SK-N-SH treated with all-trans-retinoic acid at 6 μM for 48 hours (cell line): Measurements from ENCODE around the gene SRRD.

ENCODE experiments used
- ATAC-seq: fragments of 200-7000 bp; cut with Tn5 transposase; 3 replicates; pipeline ENCODE4 v1.9.1; 2020; ENCODE audit warnings: mild to moderate bottlenecking, moderate library complexity
- ARNTL ChIP-seq: fragments of 450-650 bp; formaldehyde crosslinking; IDR thresholded peaks from 2 replicates; pipeline ENCODE4 v1.5.0; 2020; ENCODE audit warnings: low read depth, mild to moderate bottlenecking, moderate library complexity, borderline replicate concordance
- BACH2 ChIP-seq: fragments of 250-450 bp; sonication (Bioruptor Pico); IDR thresholded peaks from 2 replicates; pipeline ENCODE4 v1.9.0; 2021; ENCODE audit warnings: mild to moderate bottlenecking, borderline replicate concordance
- CREB5 ChIP-seq: fragments of 250-450 bp; sonication (Bioruptor Pico); IDR thresholded peaks from 2 replicates; pipeline ENCODE4 v1.5.1; 2020; ENCODE audit warnings: low read depth, mild to moderate bottlenecking, moderate library complexity
- CSDC2 ChIP-seq: fragments of 250-450 bp; sonication (Bioruptor Pico); IDR thresholded peaks from 2 replicates; pipeline ENCODE4 v1.5.0; 2020; ENCODE audit warnings: mild to moderate bottlenecking, moderate library complexity
- CSRNP3 ChIP-seq: fragments of 250-450 bp; sonication (Bioruptor Pico); IDR thresholded peaks from 2 replicates; pipeline ENCODE4 v1.5.1; 2021; ENCODE audit warnings: mild to moderate bottlenecking, moderate library complexity
- ESRRG ChIP-seq: fragments of 250-450 bp; sonication (Bioruptor Pico); IDR thresholded peaks from 2 replicates; pipeline ENCODE4 v1.6.1; 2021; ENCODE audit warnings: mild to moderate bottlenecking
- GLIS3 ChIP-seq: fragments of 250-450 bp; sonication (Bioruptor Pico); IDR thresholded peaks from 2 replicates; pipeline ENCODE4 v1.5.0; 2020; ENCODE audit warnings: mild to moderate bottlenecking, moderate library complexity
- OSR1 ChIP-seq: fragments of 250-450 bp; sonication (Bioruptor Pico); IDR thresholded peaks from 2 replicates; pipeline ENCODE4 v1.8.0; 2022; ENCODE audit warnings: moderate library complexity, mild to moderate bottlenecking, inconsistent platforms
- PATZ1 ChIP-seq: fragments of 250-450 bp; sonication (Bioruptor Pico); IDR thresholded peaks from 2 replicates; pipeline ENCODE4 v1.8.0; 2020; ENCODE audit warnings: mild to moderate bottlenecking, moderate library complexity, borderline replicate concordance
- POU6F1 ChIP-seq: fragments of 250-450 bp; sonication (Bioruptor Pico); IDR thresholded peaks from 2 replicates; pipeline ENCODE4 v1.8.0; 2021; ENCODE audit warnings: low read depth, mild to moderate bottlenecking, moderate library complexity, borderline replicate concordance
- RARB ChIP-seq: fragments of 250-450 bp; sonication (Bioruptor Pico); IDR thresholded peaks from 2 replicates; pipeline ENCODE4 v1.8.0; 2021; ENCODE audit warnings: mild to moderate bottlenecking, moderate library complexity
- SNAI2 ChIP-seq: fragments of 250-450 bp; sonication (Bioruptor Pico); IDR thresholded peaks from 2 replicates; pipeline ENCODE4 v1.5.0; 2020; ENCODE audit warnings: mild to moderate bottlenecking, moderate library complexity
- TOX ChIP-seq: fragments of 250-450 bp; sonication (Bioruptor Pico); IDR thresholded peaks from 2 replicates; pipeline ENCODE4 v1.8.0; 2021; ENCODE audit warnings: mild to moderate bottlenecking, moderate library complexity, borderline replicate concordance
- TSHZ2 ChIP-seq: fragments of 250-450 bp; sonication (Bioruptor Pico); IDR thresholded peaks from 2 replicates; pipeline ENCODE4 v1.5.0; 2020; ENCODE audit warnings: mild to moderate bottlenecking, moderate library complexity
- ZC3H10 ChIP-seq: fragments of 250-450 bp; sonication (Bioruptor Pico); IDR thresholded peaks from 2 replicates; pipeline ENCODE4 v1.5.1; 2021; ENCODE audit warnings: mild to moderate bottlenecking, moderate library complexity
- ZFP3 ChIP-seq: fragments of 250-450 bp; sonication (Bioruptor Pico); IDR thresholded peaks from 2 replicates; pipeline ENCODE4 v1.5.0; 2020; ENCODE audit warnings: mild to moderate bottlenecking, moderate library complexity
- ZFP30 ChIP-seq: fragments of 450-650 bp; formaldehyde crosslinking; IDR thresholded peaks from 2 replicates; pipeline ENCODE4 v1.5.0; 2022; ENCODE audit warnings: mild to moderate bottlenecking, moderate library complexity
- ZNF565 ChIP-seq: fragments of 450-650 bp; formaldehyde crosslinking; conservative IDR thresholded peaks from 2 replicates; pipeline ENCODE4 v1.5.0; 2020; ENCODE audit warnings: low read depth, mild to moderate bottlenecking, moderate library complexity
- ZNF8 ChIP-seq: fragments of 450-650 bp; formaldehyde crosslinking; IDR thresholded peaks from 2 replicates; pipeline ENCODE4 v1.5.0; 2020; ENCODE audit warnings: mild to moderate bottlenecking, moderate library complexity

The SRRD gene

GRCh38 chr22:26517429-26517828 is 33.8 kb downstream of the SRRD start:
- TF ChIP-seq TSHZ2 (CRISPR knock-in tag) (no peak), BACH2 (CRISPR knock-in tag) (no peak), OSR1 (CRISPR knock-in tag) (no peak)
- TF ChIP-seq, all 23 proteins: peak for 0
- ATAC-seq, result no peak

- no peak for ATAC-seq
- no peak for TF ChIP-seq RARB (CRISPR knock-in tag)
- TF ChIP-seq ZFP3 (CRISPR knock-in tag), result no peak
- TF ChIP-seq ZC3H10 (CRISPR knock-in tag), result no peak
- TF ChIP-seq ZNF8 (CRISPR knock-in tag), result no peak
- TF ChIP-seq ZFP30 (CRISPR knock-in tag), result no peak
- no peak for TF ChIP-seq ESRRG (CRISPR knock-in tag)
- TF ChIP-seq TSHZ2 (CRISPR knock-in tag), result no peak
- TF ChIP-seq OSR1 (CRISPR knock-in tag), result no peak
- TF ChIP-seq CSDC2 (CRISPR knock-in tag), result no peak
- no peak for TF ChIP-seq GLIS3 (CRISPR knock-in tag)
- TF ChIP-seq PATZ1 (CRISPR knock-in tag), result no peak
- no peak for TF ChIP-seq SNAI2 (CRISPR knock-in tag)
These were observed 38.3 kb downstream of the SRRD start for GRCh38 chr22:26522012-26522411.

GRCh38 chr22:26522592-26522991 is 38.9 kb downstream of the SRRD start:
- ATAC-seq, result no peak
- TF ChIP-seq ARNTL (CRISPR knock-in tag) (no peak), POU6F1 (CRISPR knock-in tag) (no peak), CSRNP3 (CRISPR knock-in tag) (no peak), GLIS3 (CRISPR knock-in tag) (no peak), TOX (no peak), ZNF565 (CRISPR knock-in tag) (no peak), CREB5 (CRISPR knock-in tag) (no peak), OSR1 (CRISPR knock-in tag) (no peak), ESRRG (CRISPR knock-in tag) (no peak), ZFP3 (CRISPR knock-in tag) (no peak), BACH2 (CRISPR knock-in tag) (no peak)
